Progenitor cell of endocrine pancreas (in vitro differentiated cells): ENCODE results near the gene ADAMTSL3. TPM values are rescaled to one million over a fixed set of nuclear protein-coding genes. Genes with fewer than 3 reads are reported as not detected.
"Not testable (repeated sequence)": the region's sequence is repeated elsewhere in the genome, so short reads cannot be mapped to it uniquely, and the experiment has no call there.

ENCODE experiments used
- DNase-seq: peaks from one replicate; pipeline ENCODE4 v3.0.0; 2021; ENCODE audit warnings: low spot score; ENCODE audit not compliant: unreplicated experiment
- H3K27ac Mint-ChIP-seq: 2 replicates; pipeline ENCODE4 v1.8.0; 2021; ENCODE audit warnings: mild to moderate bottlenecking, moderate library complexity, mixed read lengths
- H3K27me3 Mint-ChIP-seq: 2 replicates; pipeline ENCODE4 v1.8.0; 2021; ENCODE audit warnings: mixed read lengths
- H3K36me3 Mint-ChIP-seq: 2 replicates; pipeline ENCODE4 v1.8.0; 2022; ENCODE audit warnings: mixed read lengths; ENCODE audit not compliant: insufficient read depth
- H3K4me1 Mint-ChIP-seq: 2 replicates; pipeline ENCODE4 v1.8.0; 2021; ENCODE audit warnings: low read depth, mixed read lengths
- H3K4me3 Mint-ChIP-seq: 2 replicates; pipeline ENCODE4 v1.8.0; 2021; ENCODE audit warnings: low read depth, mild to moderate bottlenecking, moderate library complexity, mixed read lengths
- H3K9me3 Mint-ChIP-seq: 2 replicates; pipeline ENCODE4 v1.8.0; 2021; ENCODE audit warnings: low read depth, mixed read lengths
- CTCF ChIP-seq: fragments of 200-600 bp; sonication (generic); IDR thresholded peaks from one replicate; pipeline ENCODE4 v1.5.0; 2021; ENCODE audit warnings: antibody characterized with exemption, mild to moderate bottlenecking; ENCODE audit not compliant: unreplicated experiment
- total RNA-seq: library from RNA; stranded (reverse); gene quantifications from 2 replicates; pipeline ENCODE4 v1.2.1, GENCODE V29; 2021

ADAMTSL3 gene
- total RNA-seq, 1 donor from 2014 or later = 0.24 TPM

GRCh38 chr15:83699028-83699427 is 45.1 kb downstream of the ADAMTSL3 start:
- no peaks in the 10 kb centered on the region for H3K9me3 Mint-ChIP-seq
- no peaks in the 10 kb centered on the region for H3K36me3 Mint-ChIP-seq
- H3K4me3 Mint-ChIP-seq = no peak overlapping the region
- no peak for DNase-seq
- no peaks in the 10 kb centered on the region for H3K27me3 Mint-ChIP-seq
- H3K4me1 Mint-ChIP-seq = peaks cover 2% of the 10 kb centered on the region
- TF ChIP-seq CTCF = no peak
- H3K27ac Mint-ChIP-seq = no peak overlapping the region

- Mint-ChIP-seq H3K9me3 (no peaks in the 10 kb centered on the region), H3K36me3 (no peaks in the 10 kb centered on the region), H3K27me3 (no peaks in the 10 kb centered on the region), H3K4me1 (no peaks in the 10 kb centered on the region), H3K27ac (no peak overlapping the region), H3K4me3 (no peak overlapping the region)
- DNase-seq = no peak
- no peak for TF ChIP-seq CTCF
Observed at GRCh38 chr15:83700082-83700481, 46.2 kb downstream of the ADAMTSL3 start.

GRCh38 chr15:83702314-83702713 is 48.4 kb downstream of the ADAMTSL3 start:
- H3K4me3 Mint-ChIP-seq, H3K4me1 Mint-ChIP-seq, H3K27ac Mint-ChIP-seq, H3K36me3 Mint-ChIP-seq, DNase-seq, H3K9me3 Mint-ChIP-seq, H3K27me3 Mint-ChIP-seq: not testable (repeated sequence)

GRCh38 chr15:83708328-83708727 is 54.4 kb downstream of the ADAMTSL3 start:
- H3K36me3 Mint-ChIP-seq = no peaks in the 10 kb centered on the region
- no peaks in the 10 kb centered on the region for H3K9me3 Mint-ChIP-seq
- DNase-seq = no peak
- H3K27ac Mint-ChIP-seq = no peak overlapping the region
- H3K27me3 Mint-ChIP-seq = no peaks in the 10 kb centered on the region
- H3K4me1 Mint-ChIP-seq = no peaks in the 10 kb centered on the region
- TF ChIP-seq CTCF = no peak
- no peak overlapping the region for H3K4me3 Mint-ChIP-seq

GRCh38 chr15:83709241-83709640 is 55.3 kb downstream of the ADAMTSL3 start:
- H3K9me3 Mint-ChIP-seq = no peaks in the 10 kb centered on the region
- H3K4me3 Mint-ChIP-seq = no peak overlapping the region
- TF ChIP-seq CTCF = no peak
- no peaks in the 10 kb centered on the region for H3K4me1 Mint-ChIP-seq
- H3K27me3 Mint-ChIP-seq = no peaks in the 10 kb centered on the region
- DNase-seq = no peak
- no peaks in the 10 kb centered on the region for H3K36me3 Mint-ChIP-seq
- H3K27ac Mint-ChIP-seq = no peak overlapping the region

GRCh38 chr15:83709811-83710210 is 55.9 kb downstream of the ADAMTSL3 start:
- no peak for TF ChIP-seq CTCF
- Mint-ChIP-seq H3K4me3 (no peak overlapping the region), H3K4me1 (no peaks in the 10 kb centered on the region), H3K27me3 (no peaks in the 10 kb centered on the region), H3K9me3 (no peaks in the 10 kb centered on the region), H3K36me3 (no peaks in the 10 kb centered on the region), H3K27ac (no peak overlapping the region)
- DNase-seq = no peak
